Measurements from ENCODE around the gene SNX1.

Gene SNX1

GRCh38 chr15:64157599-64158125 is 61.9 kb downstream of the SNX1 start:
- H3K27ac ChIP-seq = no peak overlapping the region
- no peak for DNase-seq (ENCODE audit: low read depth, low spot score)

GRCh38 chr15:64158363-64159134 is 62.8 kb downstream of the SNX1 start:
- no peak overlapping the region for H3K27ac ChIP-seq
- DNase-seq (ENCODE audit: low read depth, low spot score) = no peak

GRCh38 chr15:64161688-64162477 is 66.1 kb downstream of the SNX1 start:
- no peak for DNase-seq (ENCODE audit: low read depth, low spot score)
- H3K27ac ChIP-seq = peak overlapping the region; percentile 81

- H3K27ac ChIP-seq = peak overlapping the region; percentile 81
Observed at GRCh38 chr15:64162478-64162868, 66.7 kb downstream of the SNX1 start.

GRCh38 chr15:64162869-64163658 is 67.3 kb downstream of the SNX1 start, which contains the start of gene PPIB:
TSS of gene PPIB (minus strand) at chr15:64163022. CDS start at chr15:64162986, 36 bp downstream.
- H3K27ac ChIP-seq = peak within 1 kb of the TSS; percentile 81
- peak; percentile 84 for DNase-seq (ENCODE audit: low read depth, low spot score)

More at GRCh38 chr15:64162478-64162868, 66.7 kb downstream of the SNX1 start:
- no peak for DNase-seq (ENCODE audit: low read depth, low spot score)

- no peak for DNase-seq (ENCODE audit: low read depth, low spot score)
- peak overlapping the region; percentile 81 for H3K27ac ChIP-seq
Observed at GRCh38 chr15:64163659-64164362, 68.0 kb downstream of the SNX1 start.

- peak overlapping the region; percentile 81 for H3K27ac ChIP-seq
- DNase-seq (ENCODE audit: low read depth, low spot score) = no peak
Observed at GRCh38 chr15:64164436-64164835, 68.7 kb downstream of the SNX1 start.

- H3K27ac ChIP-seq = no peak overlapping the region
- no peak for DNase-seq (ENCODE audit: low read depth, low spot score)
Observed at GRCh38 chr15:64166102-64166890, 70.5 kb downstream of the SNX1 start.

- DNase-seq (ENCODE audit: low read depth, low spot score) = no peak
- H3K27ac ChIP-seq = no peak overlapping the region
Observed at GRCh38 chr15:64180235-64180824, 84.5 kb downstream of the SNX1 start.

- H3K27ac ChIP-seq = no peak overlapping the region
- DNase-seq (ENCODE audit: low read depth, low spot score) = no peak
Observed at GRCh38 chr15:64182859-64183370, 87.1 kb downstream of the SNX1 start.

- no peak overlapping the region for H3K27ac ChIP-seq
- no peak for DNase-seq (ENCODE audit: low read depth, low spot score)
Observed at GRCh38 chr15:64185146-64185911, 89.5 kb downstream of the SNX1 start.

GRCh38 chr15:64187396-64188191 is 91.8 kb downstream of the SNX1 start:
- peak; percentile 91 for DNase-seq (ENCODE audit: low read depth, low spot score)
- H3K27ac ChIP-seq = peak overlapping the region; percentile 87
